Colonic mucosa (tissue), 4 donors: ENCODE data around the gene MYOCOS. TPM values are rescaled to one million over a fixed set of nuclear protein-coding genes. Genes with fewer than 3 reads are reported as not detected.

Source experiments
- DNase-seq: peaks from one replicate; pipeline ENCODE4 v3.0.0-alpha.2; 2020
- H3K27ac ChIP-seq: fragments of 200-600 bp; one replicate; pipeline ENCODE4 v1.8.0; 2021
- H3K27me3 ChIP-seq: fragments of 200-600 bp; one replicate; pipeline ENCODE4 v1.8.0; 2021
- H3K36me3 ChIP-seq: fragments of 200-600 bp; one replicate; pipeline ENCODE4 v1.8.0; 2021
- H3K4me1 ChIP-seq: fragments of 200-600 bp; one replicate; pipeline ENCODE4 v1.8.0; 2021; ENCODE audit warnings: mild to moderate bottlenecking
- H3K4me3 ChIP-seq: fragments of 200-600 bp; one replicate; pipeline ENCODE4 v1.8.0; 2021
- H3K9ac ChIP-seq, 2 donors: one replicate each; pipeline ENCODE4 v1.7.0; 2013; ENCODE audit warnings: control low read depth in 2 of 2, low read depth in 2 of 2, low read length in 2 of 2
- H3K9me3 ChIP-seq: fragments of 200-600 bp; one replicate; pipeline ENCODE4 v1.8.0; 2021
- CTCF ChIP-seq: fragments of 200-600 bp; IDR thresholded peaks from one replicate; pipeline ENCODE4 v1.8.0; 2022; ENCODE audit warnings: antibody characterized with exemption, mild to moderate bottlenecking
- intact Hi-C: fragments of 100-400 bp; cut with DNase I; formaldehyde crosslinking; loops from one replicate; pipeline ENCODE4 v1.14.1; 2022
- total RNA-seq, 2 donors: library from RNA; stranded (reverse); fragmentation: NEBNext Ultra II Directional in 1 of 2; extraction: Animal tissue kit (Norgen Biotek cat#: 25700) in 1 of 2; gene quantifications; one replicate each; pipeline ENCODE4 v1.2.1, GENCODE V29; 2021
- donor health status: healthy.
- donor health status: DM: no; HTN: no; CAD: no.
- donor health status: DM: no; HTN: no; CAD: no.

The MYOCOS gene
- total RNA-seq, 2 donors from 2014 or later, result not detected

- Histone ChIP-seq H3K27ac (peak overlapping the region; percentile 30), H3K9ac (peak overlapping the region in 1 of 2 donors; percentile 26), H3K4me3 (no peak overlapping the region), H3K4me1 (peaks cover 6% of the 10 kb centered on the region), H3K36me3 (no peaks in the 10 kb centered on the region), H3K9me3 (no peaks in the 10 kb centered on the region), H3K27me3 (no peaks in the 10 kb centered on the region)
- peak; percentile 89 for DNase-seq
- TF ChIP-seq CTCF, result peak; percentile 83
- intact Hi-C loops, result loop anchor here (5.0 to 10.0 kb wide), 3 partner anchors 72 to 342 kb away; partner anchors contain the start of gene METTL13
These were observed 22.9 kb downstream of the MYOCOS start for GRCh38 chr1:171644805-171645483.

- Histone ChIP-seq H3K36me3 (no peaks in the 10 kb centered on the region), H3K9me3 (no peaks in the 10 kb centered on the region), H3K27ac (peak overlapping the region; percentile 30), H3K4me1 (peaks cover 6% of the 10 kb centered on the region), H3K27me3 (no peaks in the 10 kb centered on the region), H3K4me3 (no peak overlapping the region), H3K9ac (no peak overlapping the region)
- intact Hi-C loops, result loop anchor here (10.0 kb wide), 1 partner anchor 139 kb away; the partner anchor contains the start of gene METTL13
- no peak for TF ChIP-seq CTCF
- peak; percentile 61 for DNase-seq
These were observed 23.7 kb downstream of the MYOCOS start for GRCh38 chr1:171645553-171646248.

- Histone ChIP-seq H3K27me3 (no peaks in the 10 kb centered on the region), H3K4me1 (peaks cover 6% of the 10 kb centered on the region), H3K9ac (no peak overlapping the region), H3K36me3 (no peaks in the 10 kb centered on the region), H3K4me3 (no peak overlapping the region), H3K27ac (no peak overlapping the region), H3K9me3 (no peaks in the 10 kb centered on the region)
- no peak for DNase-seq
- no peak for TF ChIP-seq CTCF
- intact Hi-C loops, result loop anchor here (10.0 kb wide), 1 partner anchor 139 kb away; the partner anchor contains the start of gene METTL13
These were observed 24.2 kb downstream of the MYOCOS start for GRCh38 chr1:171646249-171646560.

- no peak within 1 kb of the TSS for H3K9ac ChIP-seq
- no peaks in the 10 kb centered on the region for H3K36me3 ChIP-seq
- TF ChIP-seq CTCF, result no peak
- no peaks in the 10 kb centered on the region for H3K9me3 ChIP-seq
- intact Hi-C loops, result no loop called here
- no peak within 1 kb of the TSS for H3K27ac ChIP-seq
- no peaks in the 10 kb centered on the region for H3K27me3 ChIP-seq
- DNase-seq, result no peak
- no peaks in the 10 kb centered on the region for H3K4me1 ChIP-seq
- no peak within 1 kb of the TSS for H3K4me3 ChIP-seq
These were observed 30.3 kb downstream of the MYOCOS start, which contains the start of gene MYOC for GRCh38 chr1:171652234-171652822. MYOC (minus strand) TSS chr1:171652688; CDS start chr1:171652611, 77 bp downstream.

GRCh38 chr1:171653796-171654195, 31.8 kb downstream of the MYOCOS start:
- TF ChIP-seq CTCF, result no peak

More at GRCh38 chr1:171653796-171654195, 31.8 kb downstream of the MYOCOS start:
- no peak overlapping the region for H3K9ac ChIP-seq
- intact Hi-C loops, result no loop called here
- DNase-seq, result no peak
- H3K4me3 ChIP-seq, result no peak overlapping the region
- H3K4me1 ChIP-seq, result no peaks in the 10 kb centered on the region
- no peaks in the 10 kb centered on the region for H3K27me3 ChIP-seq
- H3K27ac ChIP-seq, result no peak overlapping the region
- H3K36me3 ChIP-seq, result no peaks in the 10 kb centered on the region
- H3K9me3 ChIP-seq, result no peaks in the 10 kb centered on the region
